Measurements from ENCODE around the gene INPP5D. TPM values are rescaled to one million over a fixed set of nuclear protein-coding genes. Genes with fewer than 3 reads are reported as not detected.
"Not testable (repeated sequence)": the region's sequence is repeated elsewhere in the genome, so short reads cannot be mapped to it uniquely, and the experiment has no call there.

Gene INPP5D
- total and polyA plus RNA-seq, 4 donors: 11.4 to 22.6 (median 17.4) TPM

DNA sequence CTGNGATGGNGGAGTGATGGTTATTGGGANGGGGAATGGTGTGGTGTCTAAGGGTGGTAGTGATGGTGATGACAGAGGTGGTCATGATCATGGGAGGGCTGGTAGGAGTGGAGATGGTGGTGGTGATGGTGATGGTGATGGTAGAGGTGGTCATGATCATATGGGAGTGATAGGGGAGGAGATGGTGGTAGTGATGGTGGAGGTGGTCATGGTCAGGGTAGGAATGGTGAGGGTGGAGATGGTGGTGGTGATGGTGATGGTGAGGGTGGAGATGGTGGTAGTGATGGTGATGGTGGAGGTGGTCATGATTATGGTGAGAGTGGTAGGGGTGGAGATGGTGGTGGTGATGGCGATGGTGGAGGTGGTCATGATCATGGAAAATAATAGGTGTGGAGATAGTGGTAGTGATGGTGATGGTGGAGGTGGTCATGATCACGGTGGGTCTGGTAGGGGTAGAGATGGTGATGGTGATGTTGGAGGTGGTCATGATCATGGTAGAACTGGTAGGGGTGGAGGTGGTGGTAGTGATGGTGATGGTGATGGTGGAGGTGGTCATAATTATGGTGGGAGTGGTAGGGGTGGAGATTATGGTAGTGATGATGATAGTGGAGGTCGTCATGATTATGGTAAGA, 83.7 kb downstream of the INPP5D start:
- Histone ChIP-seq H3K4me1 (ENCODE audit: control insufficient read depth, insufficient read depth, low read length) (no peaks in the 10 kb centered on the region), H3K36me3 (ENCODE audit: control insufficient read depth, insufficient read depth, low read length) (no peaks in the 10 kb centered on the region), H3K9me3 (ENCODE audit: control insufficient read depth, insufficient read depth, low read length) (no peaks in the 10 kb centered on the region), H3K4me3 (ENCODE audit: low read depth, low read length) (no peak overlapping the region), H3K27ac (ENCODE audit: low read depth, low read length) (no peak overlapping the region), H3K27me3 (ENCODE audit: control insufficient read depth, insufficient read depth, low read length) (no peaks in the 10 kb centered on the region)
- no peak for DNase-seq (ENCODE audit: low read depth in 4 of 6, low spot score in 6 of 6)
- WGBS (ENCODE audit: insufficient coverage): 95% methylated on average over 3 of the region's 3 CpGs

DNA sequence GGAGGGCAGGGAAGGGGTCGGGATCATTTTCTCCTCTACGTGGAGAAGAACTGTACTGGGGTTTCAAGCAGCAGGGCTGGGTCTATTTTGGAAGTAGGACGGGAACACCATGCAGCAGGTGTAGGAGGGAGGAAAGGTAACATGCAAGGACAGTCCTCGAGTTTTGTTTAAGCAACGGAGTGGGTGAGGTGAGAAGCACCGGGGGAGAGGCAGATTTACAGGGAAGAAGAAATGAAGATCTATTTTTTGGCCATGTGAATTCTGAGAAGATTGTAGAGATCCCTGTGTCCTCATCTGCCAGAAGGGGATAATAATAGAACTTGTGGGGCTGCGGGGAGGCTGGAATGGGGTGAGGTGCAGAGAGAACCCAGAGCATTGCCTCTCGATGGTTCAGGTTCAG, 85.6 kb downstream of the INPP5D start:
- H3K4me1 ChIP-seq (ENCODE audit: control insufficient read depth, insufficient read depth, low read length): no peaks in the 10 kb centered on the region
- WGBS (ENCODE audit: insufficient coverage): 93% methylated on average over 8 of the region's 8 CpGs
- no peak overlapping the region for H3K27ac ChIP-seq (ENCODE audit: low read depth, low read length)
- no peaks in the 10 kb centered on the region for H3K36me3 ChIP-seq (ENCODE audit: control insufficient read depth, insufficient read depth, low read length)
- no peak overlapping the region for H3K4me3 ChIP-seq (ENCODE audit: low read depth, low read length)
- H3K27me3 ChIP-seq (ENCODE audit: control insufficient read depth, insufficient read depth, low read length): no peaks in the 10 kb centered on the region
- DNase-seq (ENCODE audit: low read depth in 4 of 6, low spot score in 6 of 6): no peak
- H3K9me3 ChIP-seq (ENCODE audit: control insufficient read depth, insufficient read depth, low read length): no peaks in the 10 kb centered on the region

DNA sequence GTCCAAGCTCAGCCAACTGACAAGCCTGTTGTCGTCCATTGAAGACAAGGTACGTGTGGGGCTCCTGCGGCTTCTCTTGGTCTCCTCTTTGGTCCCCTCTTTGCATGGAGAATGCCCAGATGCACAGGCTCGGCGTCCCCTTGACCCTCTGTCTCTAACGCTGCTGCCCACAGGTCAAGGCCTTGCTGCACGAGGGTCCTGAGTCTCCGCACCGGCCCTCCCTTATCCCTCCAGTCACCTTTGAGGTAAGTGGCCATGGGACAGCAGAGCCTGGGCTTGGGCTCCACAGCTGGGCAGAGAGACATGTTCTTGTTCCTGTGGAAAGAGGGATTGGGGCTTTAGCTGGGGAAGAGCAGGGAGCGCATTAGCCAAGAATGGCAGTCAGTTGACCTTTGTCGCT, 86.1 kb downstream of the INPP5D start:
- Histone ChIP-seq H3K4me1 (ENCODE audit: control insufficient read depth, insufficient read depth, low read length) (no peaks in the 10 kb centered on the region), H3K36me3 (ENCODE audit: control insufficient read depth, insufficient read depth, low read length) (no peaks in the 10 kb centered on the region)
- WGBS (ENCODE audit: insufficient coverage): 95% methylated on average over 11 of the region's 11 CpGs

GRCh38 chr2:233147136-233147828, 87.1 kb downstream of the INPP5D start:
- WGBS (ENCODE audit: insufficient coverage): 87% methylated on average over 14 of the region's 22 CpGs

More for the DNA sequence above, 86.1 kb downstream of the INPP5D start:
- H3K27ac ChIP-seq (ENCODE audit: low read depth, low read length): no peak overlapping the region
- H3K4me3 ChIP-seq (ENCODE audit: low read depth, low read length): no peak overlapping the region
- no peaks in the 10 kb centered on the region for H3K27me3 ChIP-seq (ENCODE audit: control insufficient read depth, insufficient read depth, low read length)
- DNase-seq (ENCODE audit: low read depth in 4 of 6, low spot score in 6 of 6): no peak
- H3K9me3 ChIP-seq (ENCODE audit: control insufficient read depth, insufficient read depth, low read length): no peaks in the 10 kb centered on the region

GRCh38 chr2:233147829-233148167, 87.7 kb downstream of the INPP5D start:
- no peak overlapping the region for H3K27ac ChIP-seq (ENCODE audit: low read depth, low read length)
- no CpG with 5 or more reads among the region's 1 CpG for WGBS (ENCODE audit: insufficient coverage)
- no peaks in the 10 kb centered on the region for H3K36me3 ChIP-seq (ENCODE audit: control insufficient read depth, insufficient read depth, low read length)
- H3K4me1 ChIP-seq (ENCODE audit: control insufficient read depth, insufficient read depth, low read length): peaks cover 3% of the 10 kb centered on the region
- no peaks in the 10 kb centered on the region for H3K27me3 ChIP-seq (ENCODE audit: control insufficient read depth, insufficient read depth, low read length)
- DNase-seq (ENCODE audit: low read depth in 4 of 6, low spot score in 6 of 6): no peak
- no peaks in the 10 kb centered on the region for H3K9me3 ChIP-seq (ENCODE audit: control insufficient read depth, insufficient read depth, low read length)
- H3K4me3 ChIP-seq (ENCODE audit: low read depth, low read length): no peak overlapping the region

More at GRCh38 chr2:233147136-233147828, 87.1 kb downstream of the INPP5D start:
- Histone ChIP-seq H3K27me3 (ENCODE audit: control insufficient read depth, insufficient read depth, low read length) (no peaks in the 10 kb centered on the region), H3K4me1 (ENCODE audit: control insufficient read depth, insufficient read depth, low read length) (no peaks in the 10 kb centered on the region), H3K9me3 (ENCODE audit: control insufficient read depth, insufficient read depth, low read length) (no peaks in the 10 kb centered on the region), H3K36me3 (ENCODE audit: control insufficient read depth, insufficient read depth, low read length) (no peaks in the 10 kb centered on the region), H3K4me3 (ENCODE audit: low read depth, low read length) (no peak overlapping the region), H3K27ac (ENCODE audit: low read depth, low read length) (no peak overlapping the region)
- no peak for DNase-seq (ENCODE audit: low read depth in 4 of 6, low spot score in 6 of 6)

DNA sequence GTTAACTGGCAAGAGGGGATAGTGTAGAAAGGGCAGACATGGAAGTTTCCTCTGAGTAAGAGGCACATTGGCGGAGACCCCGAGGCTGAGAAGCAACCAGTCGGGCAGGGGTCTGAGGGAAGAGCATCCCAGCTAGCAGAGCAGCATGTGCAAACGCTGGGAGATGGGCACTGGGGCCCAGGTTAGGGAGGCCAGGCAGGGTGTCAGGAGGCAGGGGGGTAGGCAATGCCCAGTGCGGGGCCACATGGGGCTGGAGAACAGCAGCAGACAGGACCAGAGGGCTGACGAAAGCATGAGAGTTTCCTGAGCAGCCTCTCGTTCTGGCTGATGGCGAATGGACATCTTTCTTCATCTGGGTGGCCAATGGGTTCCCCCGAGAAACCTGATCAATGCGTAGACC, 88.2 kb downstream of the INPP5D start:
- Histone ChIP-seq H3K4me3 (ENCODE audit: low read depth, low read length) (no peak overlapping the region), H3K36me3 (ENCODE audit: control insufficient read depth, insufficient read depth, low read length) (no peaks in the 10 kb centered on the region), H3K27me3 (ENCODE audit: control insufficient read depth, insufficient read depth, low read length) (no peaks in the 10 kb centered on the region), H3K27ac (ENCODE audit: low read depth, low read length) (no peak overlapping the region), H3K4me1 (ENCODE audit: control insufficient read depth, insufficient read depth, low read length) (peaks cover 4% of the 10 kb centered on the region), H3K9me3 (ENCODE audit: control insufficient read depth, insufficient read depth, low read length) (no peaks in the 10 kb centered on the region)
- 90% methylated on average over 10 of the region's 10 CpGs for WGBS (ENCODE audit: insufficient coverage)
- DNase-seq (ENCODE audit: low read depth in 4 of 6, low spot score in 6 of 6): no peak

DNA sequence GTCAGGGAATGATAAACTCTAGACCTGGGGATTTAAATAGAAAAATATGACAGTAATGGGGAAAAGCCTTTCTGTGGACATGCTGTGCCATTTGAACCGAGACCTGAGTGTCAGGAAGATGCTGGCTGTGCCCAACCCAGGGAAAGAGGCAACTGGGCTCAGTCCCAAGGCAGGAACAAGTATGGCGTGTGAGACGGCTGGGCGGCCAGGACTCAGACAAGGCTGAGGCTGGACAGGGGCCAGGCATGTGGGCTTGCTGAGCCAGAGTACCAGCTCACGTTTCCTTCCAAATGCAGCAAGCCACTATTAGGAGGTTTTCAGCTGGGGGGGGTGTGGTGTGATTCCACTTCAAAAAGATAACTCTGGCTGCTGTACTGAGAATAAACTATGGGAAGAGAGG, 92.4 kb downstream of the INPP5D start:
- peak in 3 of 6 donors; percentile 37 to 83 (median 58) for DNase-seq (ENCODE audit: low read depth in 4 of 6, low spot score in 6 of 6)
- 30% methylated on average over 5 of the region's 5 CpGs for WGBS (ENCODE audit: insufficient coverage)

DNA sequence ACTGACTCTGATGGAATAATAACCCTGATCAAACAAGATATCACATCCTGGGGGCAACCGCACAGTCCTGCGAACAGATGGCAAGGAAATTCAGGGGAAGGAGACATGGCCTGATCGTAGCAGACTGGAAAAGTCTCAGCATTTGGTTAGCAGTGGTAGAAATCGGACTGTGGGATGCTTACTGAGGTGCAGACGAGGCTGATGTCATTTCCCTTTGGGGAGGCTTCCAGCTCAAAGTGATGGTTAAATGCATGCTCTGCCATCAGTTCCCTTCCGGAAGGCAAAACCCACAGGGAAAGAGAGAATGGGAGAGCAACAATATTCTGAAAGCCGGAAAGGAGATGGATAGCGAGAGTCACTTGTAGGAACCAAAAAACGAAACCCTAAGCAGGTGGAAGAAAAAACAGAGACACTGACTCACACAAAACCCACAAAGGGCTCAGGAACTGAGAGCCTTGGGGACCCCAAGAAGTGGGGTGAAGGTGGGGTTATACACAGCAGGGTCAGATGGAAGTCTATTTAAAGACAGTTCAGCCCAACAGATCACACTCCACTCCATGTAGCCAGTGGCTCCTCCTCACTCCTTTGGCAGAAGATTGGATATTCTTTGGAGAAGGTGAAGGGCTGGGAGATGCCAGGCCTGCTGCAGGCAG, 93.1 kb downstream of the INPP5D start:
- H3K27ac ChIP-seq (ENCODE audit: low read depth, low read length): no peak overlapping the region
- 82% methylated on average over 7 of the region's 9 CpGs for WGBS (ENCODE audit: insufficient coverage)
- H3K36me3 ChIP-seq (ENCODE audit: control insufficient read depth, insufficient read depth, low read length): no peaks in the 10 kb centered on the region
- no peaks in the 10 kb centered on the region for H3K27me3 ChIP-seq (ENCODE audit: control insufficient read depth, insufficient read depth, low read length)
- H3K4me3 ChIP-seq (ENCODE audit: low read depth, low read length): no peak overlapping the region
- peaks cover 4% of the 10 kb centered on the region for H3K4me1 ChIP-seq (ENCODE audit: control insufficient read depth, insufficient read depth, low read length)
- no peak for DNase-seq (ENCODE audit: low read depth in 4 of 6, low spot score in 6 of 6)
- no peaks in the 10 kb centered on the region for H3K9me3 ChIP-seq (ENCODE audit: control insufficient read depth, insufficient read depth, low read length)

More for the DNA sequence above, 92.4 kb downstream of the INPP5D start:
- H3K27me3 ChIP-seq (ENCODE audit: control insufficient read depth, insufficient read depth, low read length): no peaks in the 10 kb centered on the region
- H3K4me3 ChIP-seq (ENCODE audit: low read depth, low read length): no peak overlapping the region
- no peak overlapping the region for H3K27ac ChIP-seq (ENCODE audit: low read depth, low read length)
- peaks cover 4% of the 10 kb centered on the region for H3K4me1 ChIP-seq (ENCODE audit: control insufficient read depth, insufficient read depth, low read length)
- no peaks in the 10 kb centered on the region for H3K9me3 ChIP-seq (ENCODE audit: control insufficient read depth, insufficient read depth, low read length)
- no peaks in the 10 kb centered on the region for H3K36me3 ChIP-seq (ENCODE audit: control insufficient read depth, insufficient read depth, low read length)

DNA sequence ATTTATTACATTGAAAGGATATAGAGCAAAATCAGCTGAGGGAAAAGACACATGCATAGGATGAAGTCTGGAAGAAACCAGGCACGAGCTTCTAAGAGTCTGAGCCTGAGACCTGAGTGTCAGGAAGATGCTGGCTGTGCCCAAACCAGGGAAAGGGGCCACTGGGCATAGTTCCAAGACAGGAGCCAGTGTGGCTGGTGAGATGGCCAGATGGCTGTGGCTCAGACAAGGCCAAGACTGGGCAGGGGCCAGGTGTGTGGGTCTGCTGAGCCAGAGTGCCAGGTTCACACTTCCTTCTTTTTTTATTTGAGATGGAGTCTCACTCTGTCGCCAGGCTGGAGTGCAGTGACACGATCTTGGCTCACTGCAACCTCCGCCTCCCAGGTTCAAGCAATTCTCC, 95.9 kb downstream of the INPP5D start:
- H3K9me3 ChIP-seq (ENCODE audit: control insufficient read depth, insufficient read depth, low read length): no peaks in the 10 kb centered on the region
- peak in 1 of 6 donors; percentile 18 for DNase-seq (ENCODE audit: low read depth in 4 of 6, low spot score in 6 of 6)
- no peaks in the 10 kb centered on the region for H3K27me3 ChIP-seq (ENCODE audit: control insufficient read depth, insufficient read depth, low read length)
- no peak overlapping the region for H3K27ac ChIP-seq (ENCODE audit: low read depth, low read length)
- 70% methylated on average over 1 of the region's 4 CpGs for WGBS (ENCODE audit: insufficient coverage)
- no peak overlapping the region for H3K4me3 ChIP-seq (ENCODE audit: low read depth, low read length)
- H3K4me1 ChIP-seq (ENCODE audit: control insufficient read depth, insufficient read depth, low read length): peaks cover 4% of the 10 kb centered on the region
- no peaks in the 10 kb centered on the region for H3K36me3 ChIP-seq (ENCODE audit: control insufficient read depth, insufficient read depth, low read length)

DNA sequence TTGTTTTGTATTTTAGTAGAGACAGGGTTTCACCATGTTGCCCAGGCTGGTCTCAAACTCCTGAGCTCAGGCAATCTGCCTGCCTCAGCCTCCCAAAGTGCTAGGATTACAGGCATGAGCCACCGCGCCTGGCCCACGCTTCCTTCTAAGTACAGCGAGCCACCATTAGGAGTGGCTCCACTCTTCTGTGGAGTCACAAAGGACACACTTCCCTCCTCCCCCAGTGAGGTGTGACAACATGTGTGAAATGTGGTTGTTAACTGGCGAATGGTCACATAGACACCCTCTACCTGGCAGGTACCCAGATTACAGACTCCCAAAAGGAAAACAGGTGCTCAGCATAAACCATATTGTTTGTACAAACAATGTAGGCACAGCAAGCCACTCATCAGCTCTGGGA, 96.3 kb downstream of the INPP5D start:
- DNase-seq (ENCODE audit: low read depth in 4 of 6, low spot score in 6 of 6); H3K27ac ChIP-seq (ENCODE audit: low read depth, low read length); H3K27me3 ChIP-seq (ENCODE audit: control insufficient read depth, insufficient read depth, low read length); H3K4me3 ChIP-seq (ENCODE audit: low read depth, low read length); H3K9me3 ChIP-seq (ENCODE audit: control insufficient read depth, insufficient read depth, low read length); H3K4me1 ChIP-seq (ENCODE audit: control insufficient read depth, insufficient read depth, low read length); H3K36me3 ChIP-seq (ENCODE audit: control insufficient read depth, insufficient read depth, low read length): not testable (repeated sequence)
- whole genome bisulfite sequencing (ENCODE audit: insufficient coverage): no CpG with 5 or more reads among the region's 5 CpGs
